Neural progenitor cell (in vitro differentiated cells): ENCODE data around the gene TSPAN15.

Experiments used
- CTCF ChIP-seq: fragments of 200-600 bp; sonication (generic); IDR thresholded peaks from 2 replicates; pipeline ENCODE4 v1.5.1; 2017; ENCODE audit warnings: antibody characterized with exemption, mild to moderate bottlenecking
- EZH2phosphoT487 ChIP-seq: fragments of 200-600 bp; sonication (generic); IDR thresholded peaks from 2 replicates; pipeline ENCODE4 v1.6.1; 2017; ENCODE audit warnings: antibody characterized with exemption

DNA sequence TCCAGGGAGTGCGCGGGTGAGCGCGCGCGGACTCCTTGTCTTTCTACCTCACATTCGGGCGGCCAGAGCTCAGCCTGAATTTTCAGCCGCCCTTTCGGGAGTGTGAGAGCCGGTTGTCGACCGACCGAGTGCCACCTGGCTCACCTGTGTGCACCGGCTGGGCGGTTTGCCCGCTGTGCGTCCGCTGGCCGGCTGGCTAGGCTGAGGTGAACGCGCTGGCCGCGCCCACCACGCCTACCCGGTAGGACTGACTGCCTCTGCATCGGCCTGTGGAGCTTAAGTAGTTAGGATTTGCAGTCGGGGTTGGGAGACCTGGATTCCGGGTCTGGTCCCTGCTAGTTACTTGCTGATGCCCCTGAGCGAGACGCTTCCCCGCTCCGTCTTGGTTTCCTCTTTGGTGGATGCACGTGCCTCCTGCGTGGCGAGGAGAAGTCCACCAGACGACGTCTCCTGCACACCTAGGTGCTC lies 553 bp downstream of the TSPAN15 start:
- TF ChIP-seq CTCF (no peak), EZH2phosphoT487 (no peak)
